Fibroblast of peridontal ligament (primary cell): ENCODE data around the gene TMEM116.

ENCODE experiments used
- DNase-seq: peaks from one replicate; pipeline ENCODE4 v3.0.0-alpha.2; 2010; ENCODE audit errors: extremely low read depth

TMEM116 gene

DNA sequence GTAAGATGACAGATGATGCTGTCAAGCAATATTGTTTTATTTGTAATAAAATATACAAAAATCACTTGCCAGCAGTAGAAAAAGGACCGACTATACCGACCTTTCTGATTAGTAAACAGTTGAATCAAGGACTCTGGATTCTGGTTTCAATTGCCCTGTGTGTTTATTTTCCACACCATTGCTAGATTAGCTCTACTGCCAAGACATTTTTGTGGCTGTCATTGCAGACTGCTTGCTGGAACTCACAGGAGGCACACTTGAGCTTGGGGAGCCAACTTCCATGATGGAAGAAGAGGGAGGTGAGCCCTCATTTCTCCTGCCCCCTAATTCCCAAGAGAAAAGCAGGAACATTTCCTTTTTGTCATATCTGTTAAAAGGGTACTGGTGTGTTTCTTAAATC, 119.7 kb downstream of the TMEM116 start:
- DNase-seq: peak; percentile 78

GRCh38 chr12:111887926-111888745, 124.8 kb downstream of the TMEM116 start:
- no peak for DNase-seq

DNA sequence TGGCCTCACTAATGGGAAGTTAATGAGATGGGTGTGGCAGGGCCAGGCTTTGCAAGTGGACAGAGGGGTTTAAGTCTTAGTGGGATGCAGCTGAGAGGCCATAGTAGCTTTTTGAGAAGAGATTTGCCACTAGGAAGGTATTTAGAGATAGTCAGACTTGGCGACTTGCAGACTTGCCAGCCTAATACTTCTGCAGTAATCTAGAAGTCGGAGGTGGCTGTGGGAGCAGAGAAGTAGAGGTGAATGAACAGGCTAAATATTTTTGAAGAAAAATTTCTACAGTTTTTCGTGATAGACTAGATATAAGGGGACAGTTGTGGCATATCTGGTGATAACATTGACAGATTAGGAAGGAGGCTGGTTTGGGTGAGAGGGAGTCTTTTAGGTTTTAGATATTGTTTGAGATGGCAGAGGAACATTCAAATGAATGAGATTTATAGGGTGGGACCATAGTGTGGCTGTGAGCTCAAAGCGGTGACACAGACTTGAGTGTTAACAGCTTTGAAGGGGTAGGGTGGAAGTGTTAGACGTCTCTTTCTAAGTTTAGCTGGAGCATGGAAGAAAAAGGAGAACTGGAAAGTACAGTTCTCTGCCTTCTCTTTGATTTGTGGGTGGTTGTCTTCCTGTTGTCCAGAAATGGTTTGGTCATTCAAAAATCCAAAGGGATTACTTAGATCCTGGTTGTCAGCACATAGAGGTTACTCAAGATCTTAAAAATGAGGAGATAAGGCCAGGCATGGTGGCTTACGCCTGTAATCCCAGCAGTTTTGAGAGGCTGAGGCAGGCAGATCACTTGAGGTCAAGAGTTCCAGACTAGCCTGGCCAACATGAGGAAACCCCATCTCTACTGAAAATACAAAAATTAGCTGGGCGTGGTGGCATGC, 126.1 kb downstream of the TMEM116 start:
- DNase-seq: no peak

- no peak for DNase-seq
These were observed 131.2 kb downstream of the TMEM116 start for GRCh38 chr12:111881716-111882115.
